Stomach (tissue), 4 donors: Measurements from ENCODE around the gene KLHL21.

Source experiments
- EP300 ChIP-seq: sonication (generic); formaldehyde crosslinking; IDR thresholded peaks from one replicate; pipeline ENCODE4 v1.6.1; 2017; ENCODE audit warnings: antibody characterized with exemption
- TF ChIP-seq, protein P1 (sequence below), 7 experiments: fragments of 450-650 bp in 4 of 7; fragments of 200-600 bp in 3 of 7; sonication (generic) in 3 of 7; IDR thresholded peaks; one replicate each; pipeline ENCODE4 v1.5.1; 2016 to 2019; ENCODE audit warnings: antibody characterized with exemption in 7 of 7, control low read depth in 2 of 7, mild to moderate bottlenecking in 1 of 7

DNA sequence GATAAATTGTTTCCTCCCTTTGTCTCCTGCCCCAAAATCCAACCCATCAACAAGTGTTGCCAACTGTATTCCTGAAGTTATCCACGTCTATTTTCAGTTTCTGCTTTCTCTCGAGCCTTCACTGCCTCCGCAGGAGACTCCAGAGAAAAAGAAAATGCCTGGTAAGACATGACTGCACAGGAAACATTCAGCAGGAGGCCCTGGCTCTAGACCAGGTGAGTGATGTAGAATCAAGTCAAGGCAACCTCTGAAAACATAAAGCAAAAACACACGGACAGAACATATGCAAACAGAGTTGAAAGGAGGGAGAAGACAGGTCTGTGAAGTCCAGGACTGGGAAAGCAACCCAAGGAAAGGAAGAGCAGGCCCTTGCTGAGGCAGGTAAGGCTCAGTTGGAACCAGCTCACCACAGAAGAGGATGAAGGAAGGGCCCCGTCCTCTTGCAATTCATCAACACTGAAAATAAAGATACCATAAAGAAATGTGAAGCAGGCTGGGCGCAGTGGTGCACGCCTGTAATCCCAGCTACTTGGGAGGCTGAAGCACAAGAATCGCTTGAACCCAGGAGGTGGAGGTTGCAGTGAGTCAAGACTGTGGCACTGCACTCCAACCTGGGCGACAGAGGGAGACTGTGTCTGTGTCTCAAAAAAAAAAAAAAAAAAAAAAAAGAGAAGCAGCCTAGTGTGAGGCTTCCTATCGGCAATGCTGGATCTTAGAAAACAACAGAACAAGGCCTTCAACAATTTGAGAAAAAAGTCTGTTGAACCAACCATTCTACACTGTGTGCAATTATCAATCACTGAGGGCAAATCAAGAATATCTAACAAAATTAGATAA is 57.2 kb downstream of the KLHL21 start:
- TF ChIP-seq, protein P1, sequence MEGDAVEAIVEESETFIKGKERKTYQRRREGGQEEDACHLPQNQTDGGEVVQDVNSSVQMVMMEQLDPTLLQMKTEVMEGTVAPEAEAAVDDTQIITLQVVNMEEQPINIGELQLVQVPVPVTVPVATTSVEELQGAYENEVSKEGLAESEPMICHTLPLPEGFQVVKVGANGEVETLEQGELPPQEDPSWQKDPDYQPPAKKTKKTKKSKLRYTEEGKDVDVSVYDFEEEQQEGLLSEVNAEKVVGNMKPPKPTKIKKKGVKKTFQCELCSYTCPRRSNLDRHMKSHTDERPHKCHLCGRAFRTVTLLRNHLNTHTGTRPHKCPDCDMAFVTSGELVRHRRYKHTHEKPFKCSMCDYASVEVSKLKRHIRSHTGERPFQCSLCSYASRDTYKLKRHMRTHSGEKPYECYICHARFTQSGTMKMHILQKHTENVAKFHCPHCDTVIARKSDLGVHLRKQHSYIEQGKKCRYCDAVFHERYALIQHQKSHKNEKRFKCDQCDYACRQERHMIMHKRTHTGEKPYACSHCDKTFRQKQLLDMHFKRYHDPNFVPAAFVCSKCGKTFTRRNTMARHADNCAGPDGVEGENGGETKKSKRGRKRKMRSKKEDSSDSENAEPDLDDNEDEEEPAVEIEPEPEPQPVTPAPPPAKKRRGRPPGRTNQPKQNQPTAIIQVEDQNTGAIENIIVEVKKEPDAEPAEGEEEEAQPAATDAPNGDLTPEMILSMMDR (IDR thresholded peaks at IDR 0.05) = no peak
- no peak for TF ChIP-seq EP300
